Measurements from ENCODE around the gene KRAS.
"Not testable (repeated sequence)": the region's sequence is repeated elsewhere in the genome, so short reads cannot be mapped to it uniquely, and the experiment has no call there.

The KRAS gene

DNA sequence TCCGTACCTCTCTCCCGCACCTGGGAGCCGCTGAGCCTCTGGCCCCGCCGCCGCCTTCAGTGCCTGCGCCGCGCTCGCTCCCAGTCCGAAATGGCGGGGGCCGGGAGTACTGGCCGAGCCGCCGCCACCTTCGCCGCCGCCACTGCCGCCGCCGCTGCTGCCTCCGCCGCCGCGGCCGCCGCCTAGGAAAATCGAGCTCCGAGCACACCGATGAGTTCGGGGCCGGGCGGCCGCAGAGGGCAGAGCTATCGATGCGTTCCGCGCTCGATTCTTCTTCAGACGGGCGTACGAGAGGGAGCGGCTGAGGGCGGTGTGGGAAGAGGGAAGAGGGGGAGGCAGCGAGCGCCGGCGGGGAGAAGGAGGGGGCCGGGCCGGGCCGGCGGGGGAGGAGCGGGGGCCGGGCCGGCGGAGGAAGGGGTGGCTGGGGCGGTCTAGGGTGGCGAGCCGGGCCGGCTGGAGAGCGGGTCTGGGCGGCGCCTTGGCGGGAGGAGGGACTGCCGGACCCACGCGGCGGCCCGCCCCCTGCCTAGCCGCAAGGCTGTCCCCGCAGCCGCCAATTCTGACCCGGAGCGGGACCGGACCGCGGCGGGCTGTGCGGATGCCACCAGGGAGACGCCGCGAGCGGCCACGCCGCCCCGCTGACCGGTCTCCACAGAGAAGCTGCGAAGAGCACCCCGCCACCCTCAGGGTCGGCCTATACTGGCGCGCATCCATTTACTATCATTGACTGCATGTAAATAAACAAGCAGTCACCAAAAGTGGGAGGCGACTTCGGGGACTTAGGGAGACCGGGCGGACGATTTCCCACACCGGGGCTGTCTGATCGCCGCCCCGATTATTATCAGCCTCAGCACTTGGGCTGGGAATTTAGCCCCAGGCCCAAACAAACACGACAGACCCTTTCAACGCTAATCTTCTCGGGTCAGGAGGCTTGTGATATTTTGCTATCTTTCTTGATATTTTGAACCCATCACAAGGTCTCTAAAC, at the start of gene KRAS:
KRAS (minus strand) TSS at position 186 of the 987 bp plus-strand sequence.
- FAIRE-seq (no peak), DNase-seq (ENCODE audit: insufficient read length, low spot score) (peak; percentile 62)
- TF ChIP-seq, protein P1, sequence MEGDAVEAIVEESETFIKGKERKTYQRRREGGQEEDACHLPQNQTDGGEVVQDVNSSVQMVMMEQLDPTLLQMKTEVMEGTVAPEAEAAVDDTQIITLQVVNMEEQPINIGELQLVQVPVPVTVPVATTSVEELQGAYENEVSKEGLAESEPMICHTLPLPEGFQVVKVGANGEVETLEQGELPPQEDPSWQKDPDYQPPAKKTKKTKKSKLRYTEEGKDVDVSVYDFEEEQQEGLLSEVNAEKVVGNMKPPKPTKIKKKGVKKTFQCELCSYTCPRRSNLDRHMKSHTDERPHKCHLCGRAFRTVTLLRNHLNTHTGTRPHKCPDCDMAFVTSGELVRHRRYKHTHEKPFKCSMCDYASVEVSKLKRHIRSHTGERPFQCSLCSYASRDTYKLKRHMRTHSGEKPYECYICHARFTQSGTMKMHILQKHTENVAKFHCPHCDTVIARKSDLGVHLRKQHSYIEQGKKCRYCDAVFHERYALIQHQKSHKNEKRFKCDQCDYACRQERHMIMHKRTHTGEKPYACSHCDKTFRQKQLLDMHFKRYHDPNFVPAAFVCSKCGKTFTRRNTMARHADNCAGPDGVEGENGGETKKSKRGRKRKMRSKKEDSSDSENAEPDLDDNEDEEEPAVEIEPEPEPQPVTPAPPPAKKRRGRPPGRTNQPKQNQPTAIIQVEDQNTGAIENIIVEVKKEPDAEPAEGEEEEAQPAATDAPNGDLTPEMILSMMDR (IDR thresholded peaks at IDR 0.05; ENCODE audit: insufficient read depth, missing control alignments) = no peak

DNA sequence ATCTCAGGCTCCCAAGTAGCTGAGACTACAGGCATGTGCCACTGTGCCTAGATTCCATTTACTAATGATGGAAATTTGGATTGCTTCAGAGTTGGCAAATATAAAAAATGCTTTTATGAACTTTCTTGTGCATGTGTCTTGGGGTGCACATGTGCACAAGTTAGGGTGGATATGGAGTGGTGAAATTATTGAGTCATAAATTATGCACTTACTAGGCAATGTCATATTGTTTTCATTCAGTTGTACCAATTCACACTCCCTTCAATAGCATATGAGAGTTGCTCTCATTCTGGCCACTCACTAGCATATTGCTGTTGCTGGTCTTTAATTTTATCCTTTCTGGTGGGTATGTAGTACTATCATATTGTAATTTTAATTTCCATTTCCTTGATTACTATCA, 45.7 kb upstream of the KRAS start:
- no peak for DNase-seq (ENCODE audit: insufficient read length, low spot score)
- no peak for FAIRE-seq
- TF ChIP-seq, protein P1 (IDR thresholded peaks at IDR 0.05; ENCODE audit: insufficient read depth, missing control alignments) = no peak

DNA sequence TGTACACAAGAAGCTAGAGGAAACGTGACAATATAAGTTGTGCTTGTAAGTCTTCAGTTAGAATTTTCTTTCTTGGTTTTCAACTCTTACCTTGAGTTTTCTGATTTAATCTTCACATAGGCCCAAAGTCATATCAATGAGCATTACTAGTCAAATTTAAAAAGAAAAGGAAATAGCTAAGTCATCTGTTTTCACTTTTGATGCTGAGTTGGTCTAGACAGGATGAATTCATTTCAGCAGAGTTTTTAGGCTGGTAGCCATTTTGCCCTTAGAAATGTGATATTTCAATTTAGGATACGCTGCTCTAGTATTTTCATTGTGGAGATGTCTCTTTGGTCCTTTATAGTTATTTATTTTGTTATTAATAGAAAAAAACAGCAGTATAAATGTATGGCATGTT, 44.6 kb upstream of the KRAS start:
- TF ChIP-seq, protein P1 (IDR thresholded peaks at IDR 0.05; ENCODE audit: insufficient read depth, missing control alignments) = no peak
- DNase-seq (ENCODE audit: insufficient read length, low spot score) = no peak
- FAIRE-seq = no peak

DNA sequence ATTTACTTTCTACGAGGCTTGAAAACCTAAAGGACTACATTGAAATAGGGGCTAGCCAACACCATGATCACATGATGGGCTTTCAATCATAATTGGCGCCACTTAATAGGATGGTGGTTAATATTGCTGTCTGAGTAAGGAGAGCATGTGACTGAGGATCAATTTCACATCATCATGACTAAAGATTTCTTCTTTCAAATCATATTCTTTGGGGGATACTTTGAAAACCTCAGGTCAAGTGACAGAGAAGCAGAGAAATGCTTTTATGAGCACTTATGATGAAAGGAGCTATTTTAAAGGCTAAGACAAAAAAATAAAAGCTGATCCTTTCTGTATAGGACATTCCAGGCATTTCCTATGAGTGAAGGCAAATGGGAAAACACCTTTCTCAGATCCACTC, 42.9 kb upstream of the KRAS start:
- TF ChIP-seq, protein P1 (IDR thresholded peaks at IDR 0.05; ENCODE audit: insufficient read depth, missing control alignments) = no peak

DNA sequence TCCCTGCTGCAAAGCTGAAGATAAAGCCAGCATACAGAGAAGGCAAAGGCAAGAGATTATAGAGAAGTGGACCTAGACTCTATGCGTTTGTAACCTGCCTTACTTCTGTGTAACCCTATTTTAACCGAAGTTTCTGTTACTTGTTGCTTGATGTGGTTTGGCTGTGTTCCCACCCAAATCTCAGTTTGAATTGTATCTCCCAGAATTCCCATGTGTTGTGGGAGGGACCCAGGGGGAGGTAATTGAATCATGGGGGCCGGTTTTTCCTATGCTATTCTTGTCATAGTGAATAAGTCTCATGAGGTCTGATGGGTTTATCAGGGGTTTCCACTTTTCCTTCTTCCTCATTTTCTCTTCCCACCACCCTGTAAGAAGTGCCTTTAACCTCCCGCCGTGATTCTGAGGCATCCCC, 42.1 kb upstream of the KRAS start:
- not testable (repeated sequence) for DNase-seq (ENCODE audit: insufficient read length, low spot score); FAIRE-seq

More for the DNA sequence above, 42.9 kb upstream of the KRAS start:
- DNase-seq (ENCODE audit: insufficient read length, low spot score) = no peak
- FAIRE-seq = no peak

DNA sequence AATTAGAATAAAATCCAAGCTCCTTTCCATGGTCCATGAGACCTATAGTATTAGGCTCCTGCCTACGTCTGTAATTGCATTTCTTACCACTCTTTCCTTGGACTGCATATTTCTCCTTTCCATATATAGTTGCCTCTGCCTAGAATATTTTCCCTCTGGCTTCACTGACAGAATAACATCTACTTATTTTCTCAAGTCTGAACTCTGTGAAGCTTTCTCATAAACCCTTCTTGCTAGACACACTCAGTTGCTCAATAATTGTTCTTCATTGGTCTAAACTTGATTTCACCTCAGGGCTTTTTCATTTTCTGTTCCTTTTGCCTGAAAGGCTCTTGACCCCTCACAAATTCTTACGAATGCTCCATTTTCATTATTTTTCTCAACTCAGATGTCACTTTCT, 36.9 kb upstream of the KRAS start:
- TF ChIP-seq, protein P1 (IDR thresholded peaks at IDR 0.05; ENCODE audit: insufficient read depth, missing control alignments) = no peak
- no peak for DNase-seq (ENCODE audit: insufficient read length, low spot score)
- no peak for FAIRE-seq

DNA sequence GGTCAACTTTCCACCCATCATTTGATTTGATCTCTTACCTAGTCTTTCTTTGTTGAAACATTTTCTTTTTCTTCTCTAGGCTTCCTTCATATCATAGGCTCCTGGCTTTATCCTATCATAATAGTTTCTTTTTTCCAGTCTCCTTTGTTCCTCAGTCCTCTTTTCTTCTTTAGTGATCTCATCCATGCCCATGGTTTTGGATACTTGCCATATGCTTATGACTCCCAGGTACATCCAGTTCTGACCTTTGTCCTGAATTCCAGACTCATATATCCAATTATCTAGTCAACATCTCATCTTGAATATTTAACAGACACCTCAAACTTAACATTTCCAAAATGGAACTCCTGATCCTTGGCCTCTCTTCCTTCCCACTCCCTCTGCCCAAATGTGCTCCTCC, 36.1 kb upstream of the KRAS start:
- TF ChIP-seq, protein P1 (IDR thresholded peaks at IDR 0.05; ENCODE audit: insufficient read depth, missing control alignments) = no peak
- DNase-seq (ENCODE audit: insufficient read length, low spot score) (no peak), FAIRE-seq (no peak)
